Measurements from ENCODE around the gene LRCH1.

- TF ChIP-seq CTCF (IDR thresholded peaks at IDR 0.05) (no peak), FOXJ3 (CRISPR knock-in tag; IDR thresholded peaks at IDR 0.05) (0 out of 2 replicates have a peak, but pooled peaks have one; percentile 53), IRF3 (IDR thresholded peaks at IDR 0.05; ENCODE audit: low read depth, low read length) (no peak), SMC3 (IDR thresholded peaks at IDR 0.05; ENCODE audit: low read depth, low read length) (no peak), CHD2 (IDR thresholded peaks at IDR 0.05; ENCODE audit: low read length, partially characterized antibody) (peak; percentile 86), USF2 (IDR thresholded peaks at IDR 0.05; ENCODE audit: borderline replicate concordance, low read depth, low read length) (no peak), RAD21 (IDR thresholded peaks at IDR 0.05; ENCODE audit: low read length) (peak; percentile 43), EZH2phosphoT487 (IDR thresholded peaks at IDR 0.05; ENCODE audit: borderline replicate concordance, low read depth) (no peak), GATA2 (CRISPR knock-in tag; IDR thresholded peaks at IDR 0.05) (peak; percentile 73), MXI1 (IDR thresholded peaks at IDR 0.05; ENCODE audit: low read depth, low read length) (peak; percentile 96)
Observed at GRCh38 chr13:46622630-46623256, 69.8 kb downstream of the LRCH1 start.

Measured in SK-N-SH (cell line).